ENCODE results near the gene WSB1.

DNA sequence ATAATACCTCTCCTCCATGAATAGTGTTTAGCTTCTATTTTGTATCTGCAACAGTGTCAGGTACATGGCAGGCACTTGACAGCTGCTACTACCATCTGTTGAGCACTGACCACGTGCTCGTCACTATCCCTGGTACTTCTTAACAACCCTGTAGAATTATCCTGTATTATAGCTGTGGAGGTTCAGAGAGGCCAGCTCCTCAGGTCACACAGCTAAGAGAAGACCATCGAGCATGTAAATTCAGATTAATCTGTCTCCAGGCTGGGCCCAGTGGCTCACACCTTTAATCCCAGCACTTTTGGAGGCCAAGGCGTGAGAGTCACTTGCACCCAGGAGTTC, 26.3 kb downstream of the WSB1 start:
- TF ChIP-seq, protein P1, sequence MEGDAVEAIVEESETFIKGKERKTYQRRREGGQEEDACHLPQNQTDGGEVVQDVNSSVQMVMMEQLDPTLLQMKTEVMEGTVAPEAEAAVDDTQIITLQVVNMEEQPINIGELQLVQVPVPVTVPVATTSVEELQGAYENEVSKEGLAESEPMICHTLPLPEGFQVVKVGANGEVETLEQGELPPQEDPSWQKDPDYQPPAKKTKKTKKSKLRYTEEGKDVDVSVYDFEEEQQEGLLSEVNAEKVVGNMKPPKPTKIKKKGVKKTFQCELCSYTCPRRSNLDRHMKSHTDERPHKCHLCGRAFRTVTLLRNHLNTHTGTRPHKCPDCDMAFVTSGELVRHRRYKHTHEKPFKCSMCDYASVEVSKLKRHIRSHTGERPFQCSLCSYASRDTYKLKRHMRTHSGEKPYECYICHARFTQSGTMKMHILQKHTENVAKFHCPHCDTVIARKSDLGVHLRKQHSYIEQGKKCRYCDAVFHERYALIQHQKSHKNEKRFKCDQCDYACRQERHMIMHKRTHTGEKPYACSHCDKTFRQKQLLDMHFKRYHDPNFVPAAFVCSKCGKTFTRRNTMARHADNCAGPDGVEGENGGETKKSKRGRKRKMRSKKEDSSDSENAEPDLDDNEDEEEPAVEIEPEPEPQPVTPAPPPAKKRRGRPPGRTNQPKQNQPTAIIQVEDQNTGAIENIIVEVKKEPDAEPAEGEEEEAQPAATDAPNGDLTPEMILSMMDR (IDR thresholded peaks at IDR 0.05; ENCODE audit: insufficient read depth, low read length, poor library complexity, severe bottlenecking) = no peak
- TF ChIP-seq EZH2phosphoT487 (conservative IDR thresholded peaks at IDR 0.05; ENCODE audit: low read length) = no peak
